ENCODE results near the gene GRID1.

- TF ChIP-seq SPI1 (IDR thresholded peaks at IDR 0.05; ENCODE audit: borderline replicate concordance, low read depth, low read length) = no peak
- no peak for TF ChIP-seq SAFB2 (IDR thresholded peaks at IDR 0.05; ENCODE audit: borderline replicate concordance, low read depth, low read length, severe bottlenecking)
- TF ChIP-seq ZNF3 (CRISPR knock-in tag; IDR thresholded peaks at IDR 0.05) = no peak
- TF ChIP-seq SIN3A (IDR thresholded peaks at IDR 0.05; ENCODE audit: borderline replicate concordance in 2 of 2, control insufficient read depth in 1 of 2, low read depth in 2 of 2, low read length in 2 of 2) = no peak
Measured at GRCh38 chr10:85924382-85925102, 442.1 kb downstream of the GRID1 start.
